Lower leg skin (tissue), 4 donors: ENCODE data around the gene TBX18. TPM values are rescaled to one million over a fixed set of nuclear protein-coding genes. Genes with fewer than 3 reads are reported as not detected.

ENCODE experiments used
- DNase-seq, 2 donors: peaks; one replicate each; pipeline ENCODE4 v3.0.0-alpha.2; 2019; ENCODE audit warnings: low spot score in 2 of 2
- H3K4me3 ChIP-seq: fragments of 200-600 bp; sonication (generic); 2 replicates; pipeline ENCODE4 v1.5.1; 2017; ENCODE audit warnings: mild to moderate bottlenecking, low read depth; ENCODE audit not compliant: poor library complexity, severe bottlenecking
- CTCF ChIP-seq, 3 donors: fragments of 450-650 bp; IDR thresholded peaks; one replicate each; pipeline ENCODE4 v1.5.1; 2016; ENCODE audit warnings: antibody characterized with exemption in 3 of 3, mild to moderate bottlenecking in 3 of 3, moderate library complexity in 2 of 3
- POLR2A ChIP-seq, 2 donors: fragments of 450-650 bp; IDR thresholded peaks; one replicate each; pipeline ENCODE4 v1.6.1; 2016 to 2017; ENCODE audit warnings: antibody characterized with exemption in 2 of 2, mild to moderate bottlenecking in 1 of 2, moderate library complexity in 1 of 2
- WGBS, 2 donors: methylation state at CpG; one replicate each; pipeline ENCODE4 v1.1.5; 2018; 5-methylcytosine and 5-hydroxymethylcytosine counted together
- intact Hi-C: fragments of 100-400 bp; cut with DNase I; formaldehyde crosslinking; loops from one replicate; pipeline ENCODE4 v1.15.0; 2023; ENCODE audit warnings: low total_unique reads
- total RNA-seq, 4 donors: library from RNA; depleted of rRNA; stranded (reverse); fragments of >200 nt; gene quantifications; one replicate each; pipeline ENCODE4 v1.1.0, GENCODE V29; 2016

Gene TBX18
- total RNA-seq, 4 donors from 2014 or later: 1.1 to 8.6 (median 4.2) TPM

DNA sequence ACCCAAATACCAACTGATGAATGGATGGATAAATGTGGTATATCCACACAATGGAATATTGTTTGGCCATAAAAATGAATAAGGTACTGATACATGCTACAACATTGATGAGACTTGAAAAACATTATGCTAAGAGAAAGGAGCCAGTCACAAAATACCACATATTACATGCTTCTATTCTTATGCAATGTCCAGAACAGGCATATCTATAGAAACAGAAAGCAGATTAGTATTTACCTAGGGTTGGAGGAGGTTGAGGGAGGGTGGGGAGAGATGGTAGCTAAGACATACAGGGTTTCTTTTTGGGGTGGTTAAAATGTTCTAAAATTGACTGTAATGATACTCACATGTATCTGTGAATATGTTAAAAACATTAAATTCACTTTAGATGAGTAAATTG is 24.8 kb upstream of the TBX18 start:
- intact Hi-C loops: no loop called here
- no peak for DNase-seq
- TF ChIP-seq POLR2A (IDR thresholded peaks at IDR 0.05) (no peak), CTCF (IDR thresholded peaks at IDR 0.05) (no peak)
- no peak overlapping the region for H3K4me3 ChIP-seq

GRCh38 chr6:84788689-84789088 is 24.3 kb upstream of the TBX18 start:
- no peak overlapping the region for H3K4me3 ChIP-seq
- DNase-seq: no peak
- no peak for TF ChIP-seq CTCF (IDR thresholded peaks at IDR 0.05)
- intact Hi-C loops: no loop called here
- 77 to 78% methylated on average over 2 of the region's 2 CpGs for WGBS, 2 donors

- DNase-seq: no peak
- no peak overlapping the region for H3K4me3 ChIP-seq
- WGBS, 2 donors: 26 to 41% methylated on average over 1 of the region's 1 CpG
- intact Hi-C loops: no loop called here
- TF ChIP-seq POLR2A (IDR thresholded peaks at IDR 0.05): no peak
- TF ChIP-seq CTCF (IDR thresholded peaks at IDR 0.05): no peak
Observed at GRCh38 chr6:84785671-84786070, 21.3 kb upstream of the TBX18 start.

DNA sequence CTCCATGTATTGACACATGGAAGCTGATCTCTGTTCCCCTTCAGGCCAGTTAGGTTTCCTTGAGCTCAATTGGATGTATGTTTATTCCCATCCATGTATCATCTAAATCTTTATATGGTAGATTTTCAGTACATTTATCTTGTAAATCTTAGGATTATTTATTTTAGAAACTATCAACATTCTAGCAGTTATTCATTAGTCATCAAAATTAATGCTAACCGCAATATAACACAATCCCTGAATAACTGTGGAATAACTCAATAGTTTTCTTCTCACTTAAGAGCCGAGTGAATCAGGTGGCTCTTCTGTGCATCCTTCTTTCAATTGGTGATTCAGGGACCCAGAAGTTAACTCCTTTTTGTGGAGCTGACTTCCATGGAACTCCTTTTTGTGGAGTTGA is 15.5 kb upstream of the TBX18 start:
- WGBS, 2 donors: 88 to 93% methylated on average over 2 of the region's 2 CpGs
- intact Hi-C loops: no loop called here
- no peak overlapping the region for H3K4me3 ChIP-seq
- TF ChIP-seq POLR2A (IDR thresholded peaks at IDR 0.05) (no peak), CTCF (IDR thresholded peaks at IDR 0.05) (no peak)
- no peak for DNase-seq

- H3K4me3 ChIP-seq: no peak overlapping the region
- DNase-seq: no peak
- intact Hi-C loops: no loop called here
- WGBS, 2 donors: 58 to 70% methylated on average over 1 of the region's 1 CpG
- TF ChIP-seq CTCF (IDR thresholded peaks at IDR 0.05) (no peak), POLR2A (IDR thresholded peaks at IDR 0.05) (no peak)
Observed at GRCh38 chr6:84779380-84779779, 15.0 kb upstream of the TBX18 start.

GRCh38 chr6:84777888-84778287 is 13.5 kb upstream of the TBX18 start:
- no peak overlapping the region for H3K4me3 ChIP-seq
- TF ChIP-seq POLR2A (IDR thresholded peaks at IDR 0.05) (no peak), CTCF (IDR thresholded peaks at IDR 0.05) (no peak)
- 41 to 48% methylated on average over 1 of the region's 1 CpG for WGBS, 2 donors
- intact Hi-C loops: no loop called here
- DNase-seq: no peak
